HG03045 (cell line): ENCODE measurements around the gene EGLN1.
"Not testable (repeated sequence)": the region's sequence is repeated elsewhere in the genome, so short reads cannot be mapped to it uniquely, and the experiment has no call there.

Experiments
- ATAC-seq: cut with Tn5 transposase; IDR thresholded peaks from one replicate; pipeline ENCODE4 v1.9.1; 2021; ENCODE audit warnings: mild to moderate bottlenecking, moderate library complexity; ENCODE audit not compliant: unreplicated experiment

The EGLN1 gene

GRCh38 chr1:231421971-231422797, at the start of gene EGLN1:
TSS of gene EGLN1 (minus strand) at chr1:231422287. CDS start at chr1:231421888, 399 bp downstream.
- peak; percentile 88 for ATAC-seq

DNA sequence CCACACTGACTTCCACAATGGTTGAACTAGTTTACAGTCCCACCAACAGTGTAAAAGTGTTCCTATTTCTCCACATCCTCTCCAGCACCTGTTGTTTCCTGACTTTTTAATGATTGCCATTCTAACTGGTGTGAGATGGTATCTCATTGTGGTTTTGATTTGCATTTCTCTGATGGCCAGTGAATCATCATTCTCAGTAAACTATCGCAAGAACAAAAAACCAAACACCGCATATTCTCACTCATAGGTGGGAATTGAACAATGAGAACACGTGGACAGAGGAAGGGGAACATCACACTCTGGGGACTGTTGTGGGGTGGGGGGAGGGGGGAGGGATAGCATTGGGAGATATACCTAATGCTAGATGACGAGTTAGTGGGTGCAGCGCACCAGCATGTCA, 49.4 kb upstream of the EGLN1 start:
- not testable (repeated sequence) for ATAC-seq

GRCh38 chr1:231471027-231471426, 48.9 kb upstream of the EGLN1 start:
- ATAC-seq = not testable (repeated sequence)

GRCh38 chr1:231467986-231468385, 45.9 kb upstream of the EGLN1 start:
- no peak for ATAC-seq

DNA sequence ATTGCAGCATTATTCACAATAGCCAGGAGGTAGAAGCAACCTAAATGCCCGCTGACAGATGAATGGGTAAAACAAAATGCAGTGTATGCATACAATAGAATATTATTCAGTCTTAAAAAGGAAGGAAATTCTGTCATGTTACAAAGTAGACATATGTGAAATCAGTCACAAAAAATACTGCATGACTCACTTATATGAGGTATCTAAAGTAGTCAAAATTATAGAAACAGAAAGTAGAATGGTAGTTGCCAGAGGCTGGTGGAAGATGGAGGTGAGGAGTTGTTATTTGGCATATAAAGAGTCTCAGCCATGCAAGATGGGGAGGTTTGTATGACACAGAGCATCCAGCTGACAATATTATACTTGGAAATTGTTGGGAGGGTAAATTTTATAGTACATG, 43.0 kb upstream of the EGLN1 start:
- ATAC-seq = no peak

DNA sequence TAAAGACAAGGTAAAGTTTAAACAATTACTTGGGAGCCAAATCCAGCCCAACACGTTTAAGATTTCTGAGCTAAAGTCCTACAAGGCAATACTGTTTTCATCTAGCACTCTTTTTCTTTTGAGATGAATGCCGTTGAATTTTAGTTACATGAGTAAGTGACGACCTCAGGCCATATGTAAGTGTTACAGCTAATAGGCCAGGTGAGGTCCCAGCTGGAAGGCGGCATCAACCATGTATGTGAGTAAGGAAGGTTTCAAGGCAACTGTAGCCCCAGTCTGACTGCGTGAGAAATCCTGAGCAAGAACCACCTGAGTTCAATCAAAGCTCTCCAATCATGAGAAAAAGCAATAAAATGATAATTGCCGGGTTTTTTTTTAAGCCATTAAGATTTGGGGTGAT, 41.5 kb upstream of the EGLN1 start:
- ATAC-seq = no peak

DNA sequence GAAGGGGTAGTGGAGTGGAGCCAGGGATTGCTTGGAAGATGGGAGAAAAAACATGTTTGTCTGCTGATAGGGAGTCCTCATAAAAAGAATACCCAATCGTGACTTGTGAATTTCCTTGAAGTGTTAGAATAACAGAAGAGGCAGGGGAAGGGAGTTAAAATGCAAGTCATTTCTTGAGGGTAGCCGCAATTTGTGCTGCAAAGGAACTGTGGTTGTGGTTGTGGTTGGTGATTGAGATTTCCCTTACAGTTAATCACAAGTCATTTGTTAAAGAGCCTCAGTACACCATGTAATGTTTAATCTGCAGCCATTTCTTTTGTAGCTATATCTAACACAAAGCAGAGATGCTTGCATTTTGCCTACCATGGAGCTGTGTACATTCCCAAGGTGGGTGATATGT, 38.5 kb upstream of the EGLN1 start:
- no peak for ATAC-seq

DNA sequence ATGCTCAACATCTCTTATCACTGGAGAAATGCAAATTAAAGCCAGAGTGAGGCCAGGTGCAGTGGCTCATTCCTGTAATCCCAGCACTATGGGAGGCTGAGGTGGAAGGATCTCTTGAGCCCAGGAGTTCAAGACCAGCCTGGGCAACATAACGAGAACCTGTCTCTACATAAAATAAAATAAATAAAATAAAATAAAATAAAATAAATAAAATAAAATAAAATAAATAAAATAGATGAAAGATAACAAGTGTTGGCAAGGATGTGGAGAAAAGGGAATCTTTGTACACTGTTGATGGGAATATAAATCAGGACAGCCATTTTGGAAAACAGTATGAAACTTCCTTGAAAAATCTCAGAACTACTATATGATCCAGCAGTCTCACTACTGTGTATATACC, 37.4 kb upstream of the EGLN1 start:
- not testable (repeated sequence) for ATAC-seq

DNA sequence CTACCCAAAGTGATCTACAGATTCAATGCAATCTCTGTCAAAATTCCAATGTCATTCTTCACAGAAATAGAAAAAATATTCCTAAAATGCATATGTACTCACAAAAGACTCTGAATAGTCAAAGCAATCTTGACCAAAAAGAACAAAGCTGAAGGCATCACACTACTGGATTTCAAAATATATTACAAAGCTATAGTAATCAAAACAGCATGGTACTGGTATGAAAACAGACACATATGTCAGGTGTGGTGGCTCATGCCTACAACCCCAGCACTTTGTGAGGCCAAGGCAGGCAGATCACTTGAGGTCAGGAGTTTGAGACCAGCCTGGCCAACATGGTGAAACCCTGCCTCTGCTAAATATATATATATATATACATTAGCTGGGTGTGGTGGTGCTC, 35.9 kb upstream of the EGLN1 start:
- not testable (repeated sequence) for ATAC-seq

DNA sequence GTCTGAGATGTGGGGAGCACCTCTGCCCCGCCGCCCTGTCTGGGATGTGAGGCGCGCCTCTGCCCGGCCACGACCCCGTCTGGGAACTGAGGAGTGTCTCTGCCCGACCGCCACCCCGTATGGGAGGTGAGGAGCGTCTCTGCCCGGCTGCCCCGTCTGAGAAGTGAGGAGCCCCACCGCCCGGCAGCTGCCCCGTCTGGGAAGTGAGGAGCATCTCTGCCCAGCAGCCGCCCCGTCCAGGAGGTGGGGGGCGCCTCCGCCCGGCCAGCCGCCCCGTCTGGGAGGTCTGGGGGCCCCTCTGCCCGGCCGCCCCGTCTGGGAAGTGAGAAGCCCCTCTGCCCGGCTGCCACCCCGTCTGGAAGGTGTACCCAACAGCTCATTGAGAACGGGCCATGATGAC, 32.0 kb upstream of the EGLN1 start:
- ATAC-seq = not testable (repeated sequence)

DNA sequence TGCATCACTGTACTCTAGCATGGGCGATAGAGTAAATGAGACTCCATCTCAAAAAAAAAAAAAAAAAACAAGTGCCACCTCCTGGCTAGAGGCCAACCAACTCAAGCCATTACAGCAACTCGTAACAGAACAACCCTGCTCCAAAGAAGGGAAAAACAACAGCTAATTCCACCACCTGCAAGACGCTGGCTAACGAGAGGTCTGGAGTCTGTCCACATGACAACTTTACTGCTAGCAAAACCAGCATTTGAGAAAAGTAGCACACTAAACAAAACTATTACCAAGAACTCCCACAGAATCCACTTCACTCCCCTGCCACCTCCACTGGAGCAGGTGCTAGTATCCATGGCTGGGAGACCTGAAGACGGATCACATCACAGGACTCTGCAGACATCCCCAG, 24.1 kb upstream of the EGLN1 start:
- no peak for ATAC-seq

DNA sequence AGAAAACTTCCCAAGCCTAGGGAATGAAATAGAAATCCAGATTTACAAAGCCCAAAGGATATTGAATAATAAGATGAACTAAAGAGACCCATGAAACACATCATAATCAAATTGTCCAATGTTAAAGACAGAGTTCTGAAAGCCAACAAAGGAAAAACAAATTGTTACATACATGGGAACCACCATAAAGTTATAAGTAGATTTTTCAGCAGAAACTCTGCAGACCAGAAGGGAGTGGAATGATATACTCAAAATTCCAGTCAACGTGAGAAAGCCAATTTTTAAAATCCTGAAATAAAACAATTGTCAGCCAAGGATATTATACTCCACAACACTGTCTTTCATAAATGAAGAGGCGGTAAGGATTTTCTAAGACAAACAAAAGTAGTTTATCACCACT, 22.0 kb upstream of the EGLN1 start:
- no peak for ATAC-seq

GRCh38 chr1:231443363-231443762, 21.3 kb upstream of the EGLN1 start:
- ATAC-seq = no peak

GRCh38 chr1:231442735-231443134, 20.6 kb upstream of the EGLN1 start:
- ATAC-seq = no peak

GRCh38 chr1:231432996-231433395, 10.9 kb upstream of the EGLN1 start:
- ATAC-seq = no peak

GRCh38 chr1:231431665-231432415, 9.8 kb upstream of the EGLN1 start:
- ATAC-seq = no peak

GRCh38 chr1:231430678-231431352, 8.7 kb upstream of the EGLN1 start:
- not testable (repeated sequence) for ATAC-seq

DNA sequence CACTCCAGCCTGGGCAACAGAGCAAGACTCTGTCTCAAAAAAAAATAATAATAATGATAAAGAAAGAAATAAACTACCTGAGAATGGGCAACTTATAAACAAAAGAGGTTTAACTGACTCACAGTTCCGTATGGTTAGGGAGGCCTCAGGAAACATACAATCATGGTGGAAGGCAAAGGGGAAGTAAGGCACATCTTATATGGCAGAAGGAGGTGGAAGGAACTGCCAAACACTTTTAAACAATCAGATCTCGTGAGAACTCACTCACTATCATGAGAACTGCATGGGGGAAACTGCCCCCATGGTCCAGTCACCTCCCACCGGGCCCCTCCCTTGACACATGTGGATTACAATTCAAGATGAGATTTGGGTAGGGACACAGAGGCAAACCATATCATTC, 6.3 kb upstream of the EGLN1 start:
- no peak for ATAC-seq

DNA sequence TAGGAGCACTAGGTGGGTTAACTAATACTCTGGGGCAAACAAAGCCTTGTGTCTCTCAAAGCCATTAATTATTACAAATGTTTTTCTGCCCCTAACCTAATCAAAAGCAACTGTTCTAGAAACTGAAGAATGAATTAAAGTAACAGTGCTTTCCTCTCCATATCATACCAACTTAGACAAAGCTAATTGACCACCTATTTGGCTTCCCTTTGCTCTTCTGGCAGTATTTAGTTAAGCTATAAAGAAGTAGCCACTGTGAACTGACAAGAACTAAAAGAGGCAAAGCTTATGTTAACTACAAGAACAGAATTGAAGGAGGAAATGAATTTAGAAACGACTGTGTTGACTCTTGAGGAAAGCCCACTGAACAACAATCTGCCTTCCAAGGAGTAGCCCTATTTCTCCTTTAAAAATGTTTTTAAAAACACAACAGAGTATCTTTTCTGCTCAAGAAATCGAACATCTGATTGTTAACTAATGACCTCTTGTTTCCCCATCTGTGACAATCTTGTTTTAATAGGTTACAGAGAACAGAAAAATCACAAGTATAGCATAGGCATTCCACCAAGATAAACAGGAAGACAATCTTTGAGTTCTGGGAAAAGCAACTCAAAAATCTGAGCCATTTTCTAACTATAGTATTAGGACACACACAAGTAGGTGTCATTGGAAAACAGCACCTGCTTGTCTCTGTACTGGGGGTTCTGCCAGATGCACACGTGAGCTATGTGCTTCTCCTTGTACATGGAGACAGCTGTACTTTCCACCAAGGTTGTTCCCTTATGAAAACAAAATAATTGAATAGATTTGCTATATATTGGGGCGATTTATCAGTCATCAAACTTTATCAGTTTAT, 3.1 kb upstream of the EGLN1 start:
- no peak for ATAC-seq

- ATAC-seq = no peak
Measured at GRCh38 chr1:231423648-231424047, 1.6 kb upstream of the EGLN1 start.
